HepG2 (cell line): ENCODE measurements around the gene GPR17. TPM values are rescaled to one million over a fixed set of nuclear protein-coding genes. Genes with fewer than 3 reads are reported as not detected.

Experiments
- ATAC-seq: fragments of 200-7000 bp; cut with Tn5 transposase; 3 replicates; pipeline ENCODE4 v1.9.1; 2020; ENCODE audit warnings: mild to moderate bottlenecking, moderate library complexity
- BruUV-seq: library from RNA; stranded (reverse); fragments of 400-500 nt; replicated peaks from 2 replicates; lab custom pipeline; 2021; lab: Mats Ljungman, UMichigan
- CTCF ChIA-PET: fragments of 300-600 bp; formaldehyde crosslinking; extraction: SDS; loops from one replicate; lab custom pipeline; 2021; ENCODE audit warnings: low total read pairs, inconsistent platforms, low intra/inter-chr PET ratio; lab: Yijun Ruan, JAX
- POLR2A ChIA-PET: fragments of 350-600 bp; sonication (Branson Sonifier 250); formaldehyde crosslinking; loops from one replicate; lab custom pipeline; 2020; ENCODE audit warnings: antibody characterized with exemption, inconsistent platforms; lab: Yijun Ruan, JAX
- DNase-seq: peaks from one replicate; pipeline ENCODE4 v3.0.0-alpha.2; 2015; ENCODE audit warnings: low spot score
- FAIRE-seq: peaks from 3 replicates; lab custom pipeline; 2011; peaks lifted over from hg19 to GRCh38; lab: Jason Lieb, UNC
- H2AFZ ChIP-seq: one replicate; pipeline ENCODE4 v1.6.1; 2011; ENCODE audit warnings: low read length, inconsistent platforms
- H3K27ac ChIP-seq: fragments of 300-600 bp; 3 replicates; pipeline ENCODE4 v1.8.0; 2011; ENCODE audit warnings: mixed run types, mild to moderate bottlenecking, mixed read lengths, low read length, inconsistent platforms; ENCODE audit not compliant: insufficient read depth; ENCODE audit errors: extremely low read length
- H3K27me3 ChIP-seq, 2 experiments: fragments of 200-600 bp in 1 of 2; 2 replicates in 1 of 2; 3 replicates in 1 of 2; pipeline versions ENCODE4 v1.6.0 to v1.8.0; 2011; ENCODE audit warnings: low read length in 2 of 2, mild to moderate bottlenecking in 2 of 2, moderate library complexity in 2 of 2, inconsistent platforms in 1 of 2; ENCODE audit not compliant: insufficient read depth in 2 of 2, control insufficient read depth in 1 of 2
- H3K36me3 ChIP-seq, 2 experiments: fragments of 200-600 bp in 1 of 2; replicated peaks in 1 of 2; 2 replicates in 1 of 2; 3 replicates in 1 of 2; pipeline versions ENCODE4 v1.5.1 to v1.8.0; 2011; ENCODE audit warnings: low read length in 2 of 2, inconsistent platforms in 1 of 2; ENCODE audit not compliant: insufficient read depth in 2 of 2, control insufficient read depth in 1 of 2
- H3K4me1 ChIP-seq: 2 replicates; pipeline ENCODE4 v1.5.1; 2012; ENCODE audit warnings: low read length, inconsistent platforms; ENCODE audit not compliant: insufficient read depth
- H3K4me2 ChIP-seq: 2 replicates; pipeline ENCODE4 v1.6.0; 2011; ENCODE audit warnings: low read depth, low read length, inconsistent platforms
- H3K4me3 ChIP-seq, 3 experiments: fragments of 200-600 bp in 1 of 3; sonication (generic), shearing (Covaris generic) in 1 of 3; replicated peaks in 1 of 3; 2 replicates each; pipeline ENCODE4 v1.5.1; 2011 to 2016; ENCODE audit warnings: low read length in 3 of 3, inconsistent platforms in 2 of 3, low read depth in 2 of 3, mild to moderate bottlenecking in 2 of 3, control low read depth in 1 of 3, mixed read lengths in 1 of 3; ENCODE audit not compliant: insufficient read depth in 1 of 3
- H3K79me2 ChIP-seq: one replicate; pipeline ENCODE4 v1.6.1; 2011; ENCODE audit warnings: low read length, inconsistent platforms; ENCODE audit not compliant: insufficient read depth
- H3K9ac ChIP-seq: 2 replicates; pipeline ENCODE4 v1.6.0; 2011; ENCODE audit warnings: mild to moderate bottlenecking, low read depth, low read length, inconsistent platforms; ENCODE audit not compliant: insufficient read depth
- H3K9me3 ChIP-seq: 2 replicates; pipeline ENCODE4 v1.5.1; 2012; ENCODE audit warnings: mild to moderate bottlenecking, low read length
- H4K20me1 ChIP-seq: 2 replicates; pipeline ENCODE4 v1.6.0; 2011; ENCODE audit warnings: inconsistent platforms, mild to moderate bottlenecking, low read length, moderate library complexity; ENCODE audit not compliant: insufficient read depth
- AKAP8 ChIP-seq: sonication (generic); formaldehyde crosslinking; IDR thresholded peaks from 2 replicates; pipeline ENCODE4 v1.5.1; 2020; ENCODE audit warnings: mild to moderate bottlenecking, missing genetic modification reagents
- ATF3 ChIP-seq: sonication (generic); formaldehyde crosslinking; IDR thresholded peaks from 2 replicates; pipeline ENCODE4 v1.4.0; 2020; ENCODE audit warnings: missing genetic modification reagents
- CEBPB ChIP-seq: IDR thresholded peaks from 2 replicates; pipeline ENCODE4 v1.6.1; 2011; ENCODE audit warnings: low read depth, low read length, improper control_type of control experiment, borderline replicate concordance
- HNRNPL ChIP-seq: fragments of 200-400 bp; formaldehyde crosslinking; IDR thresholded peaks from 2 replicates; pipeline ENCODE4 v1.6.1; 2017; ENCODE audit warnings: mild to moderate bottlenecking, low read depth, low read length
- TERF1 ChIP-seq: sonication (generic); formaldehyde crosslinking; IDR thresholded peaks from 2 replicates; pipeline ENCODE4 v1.8.0; 2022; ENCODE audit warnings: mild to moderate bottlenecking, missing genetic modification reagents, moderate library complexity
- TGIF2 ChIP-seq: IDR thresholded peaks from 2 replicates; pipeline ENCODE4 v1.6.1; 2016; ENCODE audit warnings: control low read depth, missing compliant biosample characterization
- ZFP36 ChIP-seq: fragments of 150-350 bp; IDR thresholded peaks from 2 replicates; pipeline ENCODE4 v1.6.1; 2018; ENCODE audit warnings: borderline replicate concordance, low read length, low read depth; ENCODE audit not compliant: partially characterized antibody
- ZNF234 ChIP-seq: sonication (generic); formaldehyde crosslinking; conservative IDR thresholded peaks from 2 replicates; pipeline ENCODE4 v1.5.1; 2020; ENCODE audit warnings: mild to moderate bottlenecking, missing genetic modification reagents
- WGBS: methylation state at CpG from one replicate; pipeline ENCODE4 v1.1.6; 2017; ENCODE audit warnings: low lambda C conversion rate; 5-methylcytosine and 5-hydroxymethylcytosine counted together
- in situ Hi-C: cut with HindIII; loops from 2 replicates; pipeline ENCODE4 v1.10.0; 2017; ENCODE audit warnings: low pct_unique_long_range_greater_than_20kb; ENCODE audit not compliant: extremely low pct_ligation_motif_present
- intact Hi-C: fragments of 100-400 bp; cut with micrococcal nuclease; formaldehyde crosslinking; loops from one replicate; pipeline ENCODE4 v1.10.0; 2022; ENCODE audit not compliant: unreplicated experiment
- polyA plus RNA-seq, 8 experiments: library from polyadenylated mRNA; depleted of rRNA in 3 of 8; stranded (reverse) in 7 of 8; unstranded in 1 of 8; fragments of >200 nt; fragmentation: Illumina TruSeq in 4 of 8; extraction: Trizol in 4 of 8; gene quantifications; 2 replicates each; pipeline versions ENCODE4 v1.2.1 to v1.2.3, GENCODE V29; 2011 to 2016; ENCODE audit warnings: low read depth in 4 of 8, missing spikeins in 1 of 8, mixed read lengths in 1 of 8; ENCODE audit not compliant: insufficient read depth in 1 of 8
- total RNA-seq, 5 experiments: library from RNA; depleted of rRNA; stranded (reverse); fragments of >200 nt; fragmentation: Illumina TruSeq; extraction: Trizol; gene quantifications; 2 replicates each; pipeline ENCODE4 v1.2.3, GENCODE V29; 2016; ENCODE audit warnings: low read depth in 1 of 5

Gene GPR17
- total and polyA plus RNA-seq, 2 of the 13 experiments (the other 11 are each of a cell fraction or from before 2014, with no cell fraction given) = not detected

GRCh38 chr2:127612111-127612822 lies 33.7 kb upstream of the GPR17 start:
- TF ChIP-seq ATF3 (CRISPR knock-in tag) (no peak), TGIF2 (CRISPR knock-in tag) (no peak), TERF1 (CRISPR knock-in tag) (no peak), ZFP36 (no peak), CEBPB (no peak), HNRNPL (no peak), AKAP8 (CRISPR knock-in tag) (no peak), ZNF234 (CRISPR knock-in tag) (no peak)
- Histone ChIP-seq H3K36me3 (no peaks in the 10 kb centered on the region), H3K4me1 (no peaks in the 10 kb centered on the region), H3K79me2 (no peaks in the 10 kb centered on the region), H3K9ac (no peak overlapping the region), H3K27me3 (peaks cover 14 to 98% of the 10 kb centered on the region in 2 experiments), H2AFZ (no peak overlapping the region), H3K27ac (no peak overlapping the region), H3K9me3 (no peaks in the 10 kb centered on the region), H3K4me2 (no peak overlapping the region), H4K20me1 (no peaks in the 10 kb centered on the region), H3K4me3 (no peak overlapping the region)
- in situ Hi-C loops = no loop called here
- no TSS peak for BruUV-seq
- ATAC-seq (no peak), DNase-seq (no peak), FAIRE-seq (no peak)
- 33% methylated on average over 9 of the region's 13 CpGs for WGBS
- ChIA-PET CTCF (no interaction called here), POLR2A (no interaction called here)
- intact Hi-C loops = no loop called here
